K562 (cell line): ENCODE results near the gene HEMGN. TPM values are rescaled to one million over a fixed set of nuclear protein-coding genes. Genes with fewer than 3 reads are reported as not detected.

Experiments
- BDP1 ChIP-seq: IDR thresholded peaks from 3 replicates; pipeline ENCODE4 v1.6.1; 2011; ENCODE audit not compliant: insufficient read length, insufficient read depth
- BRF1 ChIP-seq: IDR thresholded peaks from 3 replicates; pipeline ENCODE4 v1.6.1; 2011; ENCODE audit warnings: borderline replicate concordance, mild to moderate bottlenecking; ENCODE audit not compliant: insufficient read length; ENCODE audit errors: extremely low read depth
- CBFA2T2 ChIP-seq: fragments of 450-650 bp; conservative IDR thresholded peaks from 2 replicates; pipeline ENCODE4 v1.6.1; 2017; ENCODE audit warnings: mild to moderate bottlenecking
- ELF1 ChIP-seq: fragments of 200-800 bp; sonication (Bioruptor generic); IDR thresholded peaks from 2 replicates; pipeline ENCODE4 v1.6.1; 2016; ENCODE audit warnings: missing genetic modification characterization, missing compliant biosample characterization
- ELK3 ChIP-seq: fragments of 450-650 bp; formaldehyde crosslinking; IDR thresholded peaks from 2 replicates; pipeline ENCODE4 v1.4.0; 2020; ENCODE audit warnings: mild to moderate bottlenecking
- EP300 ChIP-seq: IDR thresholded peaks from 2 replicates; pipeline ENCODE4 v1.6.1; 2012; ENCODE audit warnings: low read length, improper control_type of control experiment
- HDGF ChIP-seq: fragments of 450-650 bp; IDR thresholded peaks from 2 replicates; pipeline ENCODE4 v1.6.1; 2016
- KAT7 ChIP-seq: sonication (generic); formaldehyde crosslinking; IDR thresholded peaks from 2 replicates; pipeline ENCODE4 v1.8.0; 2022; ENCODE audit warnings: missing genetic modification reagents, mild to moderate bottlenecking, borderline replicate concordance
- MLLT1 ChIP-seq, 2 experiments: fragments of 450-650 bp; IDR thresholded peaks; 2 replicates each; pipeline ENCODE4 v1.6.1; 2016
- NCOA4 ChIP-seq: fragments of 450-650 bp; IDR thresholded peaks from 2 replicates; pipeline ENCODE4 v1.6.1; 2018; ENCODE audit warnings: mild to moderate bottlenecking; ENCODE audit not compliant: partially characterized antibody
- PYGO2 ChIP-seq: fragments of 450-650 bp; IDR thresholded peaks from 2 replicates; pipeline ENCODE4 v1.6.1; 2016; ENCODE audit warnings: mild to moderate bottlenecking, missing genetic modification characterization, moderate library complexity, missing compliant biosample characterization
- SMARCB1 ChIP-seq: IDR thresholded peaks from 2 replicates; pipeline ENCODE4 v1.6.1; 2011; ENCODE audit warnings: improper control_type of control experiment, low read depth; ENCODE audit not compliant: insufficient read length
- SRSF9 ChIP-seq: fragments of 200-400 bp; formaldehyde crosslinking; IDR thresholded peaks from 2 replicates; pipeline ENCODE4 v1.6.1; 2017; ENCODE audit warnings: low read depth, low read length, borderline replicate concordance
- SUPT5H ChIP-seq: fragments of 450-650 bp; IDR thresholded peaks from 2 replicates; pipeline ENCODE4 v1.6.1; 2016
- WHSC1 ChIP-seq: IDR thresholded peaks from one replicate; pipeline ENCODE4 v1.6.1; 2012; ENCODE audit warnings: low read length, control low read depth, inconsistent platforms
- YY1 ChIP-seq, 3 experiments: IDR thresholded peaks; 2 replicates each; pipeline ENCODE4 v1.6.1; 2011; ENCODE audit warnings: low read length in 2 of 3, mild to moderate bottlenecking in 2 of 3, moderate library complexity in 2 of 3, borderline replicate concordance in 1 of 3, control low read depth in 1 of 3, low read depth in 1 of 3; ENCODE audit not compliant: insufficient read depth in 3 of 3, insufficient replicate concordance in 2 of 3, control insufficient read depth in 1 of 3, insufficient read length in 1 of 3; ENCODE audit errors: extremely low read depth in 1 of 3
- ZBTB2 ChIP-seq: fragments of 450-650 bp; IDR thresholded peaks from 2 replicates; pipeline ENCODE4 v1.6.1; 2016; ENCODE audit warnings: antibody characterized with exemption
- ZNF121 ChIP-seq: sonication (generic); formaldehyde crosslinking; conservative IDR thresholded peaks from 2 replicates; pipeline ENCODE4 v1.8.0; 2022; ENCODE audit warnings: missing genetic modification reagents
- ZNF347 ChIP-seq: fragments of 450-650 bp; formaldehyde crosslinking; IDR thresholded peaks from 2 replicates; pipeline ENCODE4 v1.4.0; 2020; ENCODE audit warnings: low read depth, mild to moderate bottlenecking, moderate library complexity
- ZNF445 ChIP-seq: fragments of 250-450 bp; sonication (Bioruptor Pico); IDR thresholded peaks from 2 replicates; pipeline ENCODE4 v1.4.0; 2020; ENCODE audit warnings: low read depth, mild to moderate bottlenecking, moderate library complexity
- ZNF518B ChIP-seq: fragments of 250-450 bp; sonication (Bioruptor Pico); IDR thresholded peaks from 2 replicates; pipeline ENCODE4 v1.5.0; 2021; ENCODE audit warnings: mild to moderate bottlenecking, moderate library complexity
- ZNF76 ChIP-seq: fragments of 250-450 bp; sonication (Bioruptor Pico); IDR thresholded peaks from 2 replicates; pipeline ENCODE4 v1.4.0; 2020; ENCODE audit warnings: mild to moderate bottlenecking, moderate library complexity, borderline replicate concordance
- polyA plus RNA-seq, 8 experiments: library from polyadenylated mRNA; depleted of rRNA in 4 of 8; stranded (reverse) in 5 of 8; unstranded in 3 of 8; fragments of >200 nt; fragmentation: Nextera tagmentation in 2 of 8; fragmentation: Illumina TruSeq in 1 of 8; extraction: Ambion mirVana in 2 of 8; extraction: Trizol in 1 of 8; gene quantifications; 2 replicates each; pipeline versions ENCODE4 v1.2.1 to v1.2.3, GENCODE V29; 2011 to 2014; ENCODE audit warnings: inconsistent platforms in 1 of 8, missing spikeins in 1 of 8
- total RNA-seq, 7 experiments: library from RNA; depleted of rRNA in 6 of 7; stranded (reverse); fragments of >200 nt in 6 of 7; fragmentation: Illumina TruSeq in 2 of 7; extraction: Trizol in 2 of 7; gene quantifications; 2 replicates each; pipeline versions ENCODE4 v1.2.1 to v1.2.3, GENCODE V29; 2011 to 2021; ENCODE audit warnings: low replicate concordance in 1 of 7

Gene HEMGN
- total and polyA plus RNA-seq, 9 of the 15 experiments (the other 6 are each of a cell fraction or from before 2014, with no cell fraction given), result 56.3 to 258 (median 137) TPM

DNA sequence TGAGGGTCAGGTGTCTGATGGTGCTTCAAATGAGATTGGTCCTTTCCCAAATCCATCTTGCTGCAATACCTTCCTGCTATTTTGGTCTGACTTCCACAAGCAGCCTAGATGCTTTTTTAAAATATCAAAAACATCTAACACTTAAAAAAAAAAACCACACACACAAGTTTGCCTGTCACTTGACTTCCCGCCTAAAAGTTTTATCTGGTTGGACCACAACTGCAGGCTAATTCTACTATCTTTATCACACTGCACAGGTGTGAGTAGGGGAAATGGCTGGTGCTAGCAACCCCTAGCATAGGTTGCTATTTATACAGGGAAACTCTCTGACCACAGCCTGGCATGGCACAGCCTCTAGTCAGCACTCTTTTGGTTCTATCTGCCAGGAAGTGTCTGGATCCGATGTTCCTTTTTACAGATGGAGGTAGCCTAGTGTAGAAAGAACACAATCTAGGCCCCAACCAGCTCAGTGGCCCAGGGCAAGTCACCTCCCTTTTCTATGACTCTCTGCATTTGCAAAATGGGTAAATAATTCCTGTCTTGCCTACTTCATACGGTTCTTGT lies at the start of gene HEMGN (continued):
- TF ChIP-seq ZNF76 (CRISPR knock-in tag), result no peak
- TF ChIP-seq KAT7 (CRISPR knock-in tag), result no peak
- no peak for TF ChIP-seq ZNF347 (CRISPR knock-in tag)
- TF ChIP-seq PYGO2 (tag), result no peak
- no peak for TF ChIP-seq BDP1
- peak; percentile 99 for TF ChIP-seq EP300
- TF ChIP-seq ELF1 (tag), result no peak
- no peak for TF ChIP-seq SMARCB1
- TF ChIP-seq ZNF445 (CRISPR knock-in tag), result no peak
- 0 out of 2 replicates have a peak, but pooled peaks have one; percentile 21 for TF ChIP-seq ZNF121
- TF ChIP-seq CBFA2T2, result no peak
- no peak for TF ChIP-seq SRSF9
- no peak for TF ChIP-seq NCOA4
- peak; percentile 77 for TF ChIP-seq ZBTB2
- TF ChIP-seq BRF1, result no peak
- no peak for TF ChIP-seq ELK3 (CRISPR knock-in tag)
- TF ChIP-seq HDGF, result no peak
- TF ChIP-seq WHSC1, result no peak
- TF ChIP-seq SUPT5H, result 0 out of 2 replicates have a peak, but pooled peaks have one; percentile 53
- TF ChIP-seq YY1 (IDR thresholded peaks at IDR 0.05; ENCODE audit: borderline replicate concordance in 1 of 3, control insufficient read depth in 1 of 3, extremely low read depth in 1 of 3, insufficient read depth in 3 of 3, insufficient read length in 1 of 3, insufficient replicate concordance in 2 of 3, low read depth in 1 of 3, low read length in 2 of 3), result peak in 1 of 3 experiments; percentile 82
- TF ChIP-seq MLLT1 (IDR thresholded peaks at IDR 0.05), result peak; percentile 53 to 84; a peak in 2 of 4 replicates
- TF ChIP-seq ZNF518B (CRISPR knock-in tag), result no peak
